Mucosa of gallbladder (tissue), 1 donor: ENCODE results near the gene ARMC10. TPM values are rescaled to one million over a fixed set of nuclear protein-coding genes. Genes with fewer than 3 reads are reported as not detected.
"Not testable (repeated sequence)": the region's sequence is repeated elsewhere in the genome, so short reads cannot be mapped to it uniquely, and the experiment has no call there.

ENCODE experiments used
- DNase-seq: peaks from one replicate; pipeline ENCODE4 v3.0.0-alpha.2; 2020; ENCODE audit warnings: low spot score
- total RNA-seq: library from RNA; stranded (reverse); gene quantifications from one replicate; pipeline ENCODE4 v1.2.1, GENCODE V29; 2021
- donor health status: DM: no; HTN: no; CAD: no.

Gene ARMC10
- total RNA-seq, 1 donor from 2014 or later: 39.7 TPM

- DNase-seq: no peak
These were observed 49.6 kb downstream of the ARMC10 start for GRCh38 chr7:103124429-103124979.

- DNase-seq: no peak
These were observed 52.1 kb downstream of the ARMC10 start for GRCh38 chr7:103127006-103127405.

- no peak for DNase-seq
These were observed 55.0 kb downstream of the ARMC10 start for GRCh38 chr7:103129702-103130549.

GRCh38 chr7:103130901-103131624 is 56.1 kb downstream of the ARMC10 start:
- no peak for DNase-seq

- DNase-seq: no peak
These were observed 58.2 kb downstream of the ARMC10 start for GRCh38 chr7:103132995-103133688.

GRCh38 chr7:103134836-103135554 is 60.1 kb downstream of the ARMC10 start:
- DNase-seq: no peak

- DNase-seq: no peak
These were observed 65.1 kb downstream of the ARMC10 start for GRCh38 chr7:103140061-103140460.

GRCh38 chr7:103140685-103141084 is 65.7 kb downstream of the ARMC10 start:
- DNase-seq: no peak

GRCh38 chr7:103141753-103142404 is 66.9 kb downstream of the ARMC10 start:
- no peak for DNase-seq

- no peak for DNase-seq
These were observed 67.6 kb downstream of the ARMC10 start for GRCh38 chr7:103142494-103142893.

GRCh38 chr7:103143868-103144267 is 68.9 kb downstream of the ARMC10 start:
- no peak for DNase-seq

GRCh38 chr7:103144754-103145153 is 69.8 kb downstream of the ARMC10 start:
- DNase-seq: not testable (repeated sequence)

- no peak for DNase-seq
These were observed 73.4 kb downstream of the ARMC10 start for GRCh38 chr7:103148131-103148993.

Other genes starting within 250 kb of the ARMC10 start
- 10.6 TPM for gene LRRC17, start 162.1 kb upstream of the ARMC10 start, total RNA-seq
- gene FBXL13, start 344 bp upstream of the ARMC10 start, total RNA-seq: 2.5 TPM
- gene NAPEPLD, start 74.0 kb downstream of the ARMC10 start, total RNA-seq: 58.2 TPM
- gene PMPCB, start 222.3 kb downstream of the ARMC10 start, total RNA-seq: 50.8 TPM